Gastroesophageal sphincter (tissue), 3 donors: ENCODE data around the gene TULP4.

ENCODE experiments used
- EP300 ChIP-seq: sonication (generic); formaldehyde crosslinking; IDR thresholded peaks from one replicate; pipeline ENCODE4 v1.6.1; 2017; ENCODE audit warnings: antibody characterized with exemption, mild to moderate bottlenecking
- POLR2AphosphoS5 ChIP-seq: sonication (generic); formaldehyde crosslinking; IDR thresholded peaks from one replicate; pipeline ENCODE4 v1.6.1; 2017; ENCODE audit warnings: antibody characterized with exemption
- TF ChIP-seq, protein P1 (sequence below), 4 experiments: fragments of 200-600 bp in 2 of 4; fragments of 450-650 bp in 2 of 4; sonication (generic) in 1 of 4; IDR thresholded peaks; one replicate each; pipeline ENCODE4 v1.5.1; 2017 to 2019; ENCODE audit warnings: antibody characterized with exemption in 4 of 4, mild to moderate bottlenecking in 2 of 4, moderate library complexity in 2 of 4

DNA sequence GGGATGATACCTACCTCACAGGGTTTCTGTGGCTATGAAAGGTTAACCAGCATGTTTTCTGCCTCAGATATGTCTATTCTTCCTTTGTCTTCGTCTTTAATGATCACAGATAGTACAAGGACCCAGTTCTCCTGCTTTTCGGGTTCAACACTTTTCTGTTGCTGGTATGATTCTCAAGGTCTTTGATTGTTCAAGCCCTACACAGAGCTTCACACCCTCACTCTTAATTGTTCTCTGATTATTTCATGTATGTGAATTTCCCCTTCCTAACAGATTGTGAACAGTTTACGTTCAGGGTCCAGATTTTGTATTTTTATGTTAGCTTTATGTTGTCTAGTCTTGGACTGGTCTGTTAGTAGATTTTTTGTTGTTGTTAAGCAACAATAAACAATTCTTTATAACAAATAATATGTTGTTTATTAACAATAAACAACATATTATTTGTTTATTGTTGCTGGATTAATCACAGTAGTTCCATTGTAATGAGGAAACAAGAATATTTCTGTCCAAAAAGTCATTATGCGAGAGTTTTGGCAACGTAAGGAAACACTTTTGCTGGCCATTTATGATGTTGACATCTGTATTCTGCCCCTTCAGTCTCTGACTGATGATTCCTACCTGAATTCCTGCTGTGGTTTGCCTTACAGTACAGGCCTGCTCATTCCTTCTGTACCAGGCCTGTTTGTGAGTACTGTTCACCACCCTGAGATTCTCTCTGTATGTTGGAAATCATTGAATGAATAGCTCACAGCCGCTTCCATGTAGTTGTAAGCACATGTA lies 27.2 kb upstream of the TULP4 start:
- TF ChIP-seq, protein P1, sequence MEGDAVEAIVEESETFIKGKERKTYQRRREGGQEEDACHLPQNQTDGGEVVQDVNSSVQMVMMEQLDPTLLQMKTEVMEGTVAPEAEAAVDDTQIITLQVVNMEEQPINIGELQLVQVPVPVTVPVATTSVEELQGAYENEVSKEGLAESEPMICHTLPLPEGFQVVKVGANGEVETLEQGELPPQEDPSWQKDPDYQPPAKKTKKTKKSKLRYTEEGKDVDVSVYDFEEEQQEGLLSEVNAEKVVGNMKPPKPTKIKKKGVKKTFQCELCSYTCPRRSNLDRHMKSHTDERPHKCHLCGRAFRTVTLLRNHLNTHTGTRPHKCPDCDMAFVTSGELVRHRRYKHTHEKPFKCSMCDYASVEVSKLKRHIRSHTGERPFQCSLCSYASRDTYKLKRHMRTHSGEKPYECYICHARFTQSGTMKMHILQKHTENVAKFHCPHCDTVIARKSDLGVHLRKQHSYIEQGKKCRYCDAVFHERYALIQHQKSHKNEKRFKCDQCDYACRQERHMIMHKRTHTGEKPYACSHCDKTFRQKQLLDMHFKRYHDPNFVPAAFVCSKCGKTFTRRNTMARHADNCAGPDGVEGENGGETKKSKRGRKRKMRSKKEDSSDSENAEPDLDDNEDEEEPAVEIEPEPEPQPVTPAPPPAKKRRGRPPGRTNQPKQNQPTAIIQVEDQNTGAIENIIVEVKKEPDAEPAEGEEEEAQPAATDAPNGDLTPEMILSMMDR (IDR thresholded peaks at IDR 0.05) = no peak
- TF ChIP-seq EP300 (no peak), POLR2AphosphoS5 (no peak)
